Neuronal stem cell (in vitro differentiated cells): ENCODE results near the gene RBM19.

Experiments used
- DNase-seq: peaks from one replicate; pipeline ENCODE4 v3.0.0-alpha.2; 2013; ENCODE audit warnings: low spot score
- H2AFZ ChIP-seq: one replicate; pipeline ENCODE4 v1.6.1; 2013; ENCODE audit warnings: mild to moderate bottlenecking, low read length, inconsistent platforms
- H2AK5ac ChIP-seq: 2 replicates; pipeline ENCODE4 v1.6.1; 2013; ENCODE audit warnings: low read depth, mild to moderate bottlenecking, inconsistent platforms, low read length, moderate library complexity, mixed read lengths
- H2BK120ac ChIP-seq: 2 replicates; pipeline ENCODE4 v1.6.1; 2013; ENCODE audit warnings: low read depth, mild to moderate bottlenecking, inconsistent platforms, low read length, moderate library complexity, mixed read lengths
- H2BK12ac ChIP-seq: one replicate; pipeline ENCODE4 v1.6.1; 2013; ENCODE audit warnings: low read length, inconsistent platforms
- H2BK15ac ChIP-seq: 2 replicates; pipeline ENCODE4 v1.6.1; 2013; ENCODE audit warnings: mild to moderate bottlenecking, low read length, inconsistent platforms, mixed read lengths
- H2BK5ac ChIP-seq: one replicate; pipeline ENCODE4 v1.6.1; 2013; ENCODE audit warnings: inconsistent platforms, mild to moderate bottlenecking, low read length, moderate library complexity
- H3K14ac ChIP-seq: one replicate; pipeline ENCODE4 v1.6.1; 2013; ENCODE audit warnings: low read length, inconsistent platforms
- H3K18ac ChIP-seq: 2 replicates; pipeline ENCODE4 v1.6.1; 2013; ENCODE audit warnings: low read length, inconsistent platforms
- H3K23ac ChIP-seq: 2 replicates; pipeline ENCODE4 v1.6.1; 2013; ENCODE audit warnings: low read depth, mild to moderate bottlenecking, mixed read lengths, low read length, inconsistent platforms; ENCODE audit not compliant: poor library complexity
- H3K27ac ChIP-seq: replicated peaks from 3 replicates; pipeline ENCODE4 v1.5.1; 2013; ENCODE audit warnings: low read length, inconsistent platforms
- H3K27me3 ChIP-seq, 3 experiments: 2 replicates each; pipeline ENCODE4 v1.6.1; 2013; ENCODE audit warnings: low read length in 3 of 3, mild to moderate bottlenecking in 2 of 3, inconsistent platforms in 1 of 3, low read depth in 1 of 3, mixed read lengths in 1 of 3, moderate library complexity in 1 of 3; ENCODE audit not compliant: control insufficient read depth in 3 of 3, insufficient read depth in 3 of 3
- H3K36me3 ChIP-seq, 2 donors: replicated peaks in 1 of 2; 2 replicates each; pipeline ENCODE4 v1.6.1; 2013; ENCODE audit warnings: low read length in 2 of 2; ENCODE audit not compliant: control insufficient read depth in 2 of 2, insufficient read depth in 2 of 2
- H3K4ac ChIP-seq: 2 replicates; pipeline ENCODE4 v1.6.1; 2013; ENCODE audit warnings: inconsistent platforms, mild to moderate bottlenecking, low read length, moderate library complexity
- H3K4me1 ChIP-seq, 2 donors: 1 replicate in 1 of 2; 2 replicates in 1 of 2; pipeline ENCODE4 v1.6.1; 2013; ENCODE audit warnings: low read length in 2 of 2, low read depth in 1 of 2; ENCODE audit not compliant: control insufficient read depth in 2 of 2, insufficient read depth in 1 of 2
- H3K4me2 ChIP-seq: one replicate; pipeline ENCODE4 v1.6.1; 2013; ENCODE audit warnings: mild to moderate bottlenecking, low read length, inconsistent platforms; ENCODE audit not compliant: insufficient read depth, poor library complexity, severe bottlenecking
- H3K4me3 ChIP-seq, 2 donors: 2 replicates each; pipeline ENCODE4 v1.5.1; 2013; ENCODE audit warnings: low read length in 2 of 2, mild to moderate bottlenecking in 2 of 2, inconsistent platforms in 1 of 2, moderate library complexity in 1 of 2
- H3K79me1 ChIP-seq: one replicate; pipeline ENCODE4 v1.6.1; 2013; ENCODE audit warnings: low read depth, mild to moderate bottlenecking, inconsistent platforms, low read length, moderate library complexity
- H3K9ac ChIP-seq: one replicate; pipeline ENCODE4 v1.6.1; 2013; ENCODE audit warnings: mild to moderate bottlenecking, low read depth, low read length, inconsistent platforms; ENCODE audit not compliant: poor library complexity
- H3K9me3 ChIP-seq, 2 donors: replicated peaks in 1 of 2; 2 replicates each; pipeline versions ENCODE3 to v1.6.1; 2013; ENCODE audit warnings: low read length in 2 of 2, mild to moderate bottlenecking in 2 of 2, inconsistent platforms in 1 of 2, low read depth in 1 of 2, mixed read lengths in 1 of 2, moderate library complexity in 1 of 2; ENCODE audit not compliant: control insufficient read depth in 2 of 2, insufficient read depth in 1 of 2
- H4K8ac ChIP-seq: one replicate; pipeline ENCODE4 v1.6.1; 2013; ENCODE audit warnings: low read depth, mild to moderate bottlenecking, inconsistent platforms, low read length, moderate library complexity
- H4K91ac ChIP-seq: one replicate; pipeline ENCODE4 v1.6.1; 2013; ENCODE audit warnings: low read length, low read depth, mild to moderate bottlenecking, inconsistent platforms; ENCODE audit not compliant: poor library complexity
- WGBS, 2 donors: extraction: QIAGEN DNeasy Blood & Tissue Kit; methylation state at CpG; one replicate each; pipeline ENCODE4 v1.1.7; 2013; ENCODE audit warnings: missing lambda C conversion rate in 2 of 2, mixed read lengths in 1 of 2; ENCODE audit not compliant: insufficient read length in 2 of 2, insufficient replicate concordance in 1 of 2; ENCODE audit errors: extremely low coverage in 2 of 2; 5-methylcytosine and 5-hydroxymethylcytosine counted together

The RBM19 gene

DNA sequence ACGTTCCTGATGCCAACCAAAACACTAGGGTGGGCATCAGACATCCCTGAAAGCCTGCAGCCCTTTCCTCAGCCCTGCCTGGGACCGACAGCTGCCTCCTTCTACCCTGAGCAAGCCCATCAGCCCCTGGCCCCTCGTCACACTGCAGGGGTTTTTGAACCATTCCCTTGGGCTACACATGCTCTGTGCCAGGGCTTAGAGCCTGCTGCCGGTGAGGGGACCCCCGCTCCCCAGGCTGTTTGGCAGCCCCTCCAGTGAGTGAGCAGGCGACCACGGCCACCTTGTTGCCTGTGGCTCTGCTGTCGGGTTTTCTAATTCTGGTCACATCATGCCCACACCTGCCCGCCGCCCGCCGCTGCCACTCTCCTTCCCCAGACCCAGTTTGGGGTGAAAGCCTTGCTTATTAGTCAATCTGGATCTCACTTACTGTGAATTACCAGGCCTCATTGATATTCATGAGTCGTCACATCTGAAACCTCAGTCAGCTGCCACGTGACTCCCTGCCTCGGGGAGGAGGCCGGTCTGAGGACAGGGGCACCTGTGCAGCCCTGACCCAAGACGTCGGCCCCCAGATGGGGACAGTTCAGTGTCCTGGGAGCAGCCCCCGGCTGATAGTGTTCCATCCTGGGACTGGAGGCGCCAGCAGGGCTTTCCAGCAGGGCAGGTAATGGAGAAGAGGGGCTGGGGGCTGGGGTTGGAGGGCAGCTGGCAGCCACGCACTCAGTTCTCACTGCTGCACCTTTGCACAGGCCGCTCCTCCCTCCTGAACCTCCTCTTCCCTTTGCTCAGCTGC, 163.0 kb downstream of the RBM19 start:
- H4K91ac ChIP-seq, result no peak overlapping the region
- H2AK5ac ChIP-seq, result peak overlapping the region; percentile 47
- peak overlapping the region; percentile 77 for H3K18ac ChIP-seq
- H3K36me3 ChIP-seq, result no peaks in the 10 kb centered on the region
- no peaks in the 10 kb centered on the region for H3K9me3 ChIP-seq
- H3K9ac ChIP-seq, result no peak overlapping the region
- no CpG with 5 or more reads among the region's 22 CpGs for WGBS, 2 donors
- H3K23ac ChIP-seq, result peak overlapping the region; percentile 61
- peak overlapping the region; percentile 37 for H2BK120ac ChIP-seq
- no peak overlapping the region for H3K27ac ChIP-seq
- H3K79me1 ChIP-seq, result no peaks in the 10 kb centered on the region
- no peaks in the 10 kb centered on the region for H3K27me3 ChIP-seq
- H2AFZ ChIP-seq, result peak overlapping the region; percentile 75
- peaks cover 0 to 6% of the 10 kb centered on the region in 2 donors for H3K4me1 ChIP-seq
- no peak overlapping the region for H3K4ac ChIP-seq
- peak overlapping the region; percentile 72 for H2BK5ac ChIP-seq
- no peak overlapping the region for H3K14ac ChIP-seq
- no peak for DNase-seq
- H2BK12ac ChIP-seq, result no peak overlapping the region
- H3K4me2 ChIP-seq, result no peak overlapping the region
- no peak overlapping the region for H3K4me3 ChIP-seq
- peak overlapping the region; percentile 49 for H2BK15ac ChIP-seq
- H4K8ac ChIP-seq, result no peak overlapping the region

DNA sequence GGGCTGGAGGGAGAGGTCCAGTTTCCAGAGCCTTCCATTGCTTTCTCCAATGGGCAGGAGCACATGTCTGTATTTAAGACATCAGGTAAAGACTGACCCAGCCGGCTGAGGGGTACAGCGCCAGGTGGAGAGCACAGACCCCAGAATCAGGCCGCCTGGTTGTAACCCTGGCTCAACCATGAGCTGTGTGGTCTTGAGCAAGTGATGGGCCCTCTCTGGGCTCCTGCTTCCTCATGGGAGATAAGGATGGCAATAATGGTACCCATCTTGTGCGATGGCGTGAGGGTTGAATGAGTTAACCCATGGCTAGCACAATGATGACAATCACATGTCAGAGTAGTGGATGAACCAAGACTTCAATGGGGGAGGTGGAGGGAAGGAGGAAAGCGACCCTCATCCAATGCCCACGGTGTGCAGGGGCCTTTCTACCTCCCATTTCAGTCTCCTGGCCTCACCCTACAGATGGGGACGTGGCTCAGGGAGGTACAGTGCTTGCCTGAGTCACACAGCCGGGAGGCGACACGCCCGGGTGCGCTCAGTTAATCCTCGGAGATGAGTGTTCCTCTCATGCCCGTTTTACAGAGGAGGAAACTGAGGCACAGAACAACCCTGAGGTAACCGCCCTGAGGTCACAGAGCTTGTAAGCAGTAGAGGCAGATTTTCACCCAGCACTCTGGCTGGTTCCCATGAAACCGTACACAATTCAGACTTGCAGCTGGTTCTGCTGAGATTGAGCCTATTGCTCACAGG, 163.9 kb downstream of the RBM19 start:
- no peak overlapping the region for H4K8ac ChIP-seq
- H3K36me3 ChIP-seq, result no peaks in the 10 kb centered on the region
- no CpG with 5 or more reads among the region's 17 CpGs for WGBS, 2 donors
- no peak overlapping the region for H2AFZ ChIP-seq
- no peak overlapping the region for H4K91ac ChIP-seq
- no peak overlapping the region for H2BK15ac ChIP-seq
- no peak overlapping the region for H2BK12ac ChIP-seq
- H3K9ac ChIP-seq, result peak overlapping the region; percentile 27
- no peak overlapping the region for H2BK5ac ChIP-seq
- H2AK5ac ChIP-seq, result peak overlapping the region; percentile 47
- H3K4me2 ChIP-seq, result no peak overlapping the region
- H3K79me1 ChIP-seq, result no peaks in the 10 kb centered on the region
- peaks cover 0 to 6% of the 10 kb centered on the region in 2 donors for H3K4me1 ChIP-seq
- no peak overlapping the region for H3K4me3 ChIP-seq
- peak overlapping the region; percentile 37 for H2BK120ac ChIP-seq
- no peaks in the 10 kb centered on the region for H3K27me3 ChIP-seq
- H3K9me3 ChIP-seq, result no peaks in the 10 kb centered on the region
- H3K27ac ChIP-seq, result no peak overlapping the region
- H3K14ac ChIP-seq, result peak overlapping the region; percentile 42
- H3K4ac ChIP-seq, result no peak overlapping the region
- H3K18ac ChIP-seq, result peak overlapping the region; percentile 63
- H3K23ac ChIP-seq, result peak overlapping the region; percentile 10
- DNase-seq, result no peak

DNA sequence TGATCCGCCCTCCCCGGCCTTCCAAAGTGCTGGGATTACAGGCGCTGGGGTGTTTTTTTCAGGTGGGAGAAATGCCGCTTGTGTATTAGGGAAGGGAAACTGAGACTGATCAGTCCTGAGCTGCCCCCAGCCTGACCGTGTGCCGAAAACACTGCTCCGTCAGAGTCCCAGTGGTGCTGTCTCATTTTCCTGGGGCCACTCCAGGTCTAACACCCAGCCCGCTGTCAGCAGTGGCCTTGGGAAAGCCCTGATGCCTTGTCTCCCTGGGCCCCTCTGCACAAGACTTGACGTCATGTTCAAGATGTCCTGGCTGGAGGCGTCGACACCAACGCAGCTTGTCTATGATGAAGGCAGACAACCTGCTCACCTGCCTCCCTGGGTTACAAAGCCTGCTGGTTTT, 165.9 kb downstream of the RBM19 start:
- DNase-seq, result no peak
- no CpG with 5 or more reads among the region's 12 CpGs for WGBS, 2 donors

DNA sequence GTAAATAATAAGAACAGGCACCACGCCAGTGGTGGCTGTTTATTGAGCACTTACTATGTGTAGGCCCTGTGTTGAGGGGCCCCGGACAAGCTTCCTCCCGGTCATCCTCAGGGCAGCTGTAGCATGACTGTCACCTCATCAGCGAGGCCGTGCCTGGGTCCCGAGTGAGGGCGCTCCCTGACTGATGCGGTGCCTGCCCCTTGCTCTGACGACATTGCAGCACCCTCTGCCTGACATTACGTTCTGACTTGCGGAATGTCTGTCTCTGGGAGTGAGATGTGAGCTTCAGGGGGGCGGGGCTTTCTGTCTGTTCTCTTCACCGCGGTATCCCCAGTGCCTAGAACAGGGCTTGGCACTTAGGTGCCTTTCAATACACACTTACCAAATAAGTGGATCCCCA, 167.6 kb downstream of the RBM19 start:
- no peak for DNase-seq
- H3K9me3 ChIP-seq, result no peaks in the 10 kb centered on the region
- no peaks in the 10 kb centered on the region for H3K79me1 ChIP-seq
- peak overlapping the region; percentile 27 for H2BK12ac ChIP-seq
- no peak overlapping the region for H4K91ac ChIP-seq
- no peak overlapping the region for H3K23ac ChIP-seq
- no peaks in the 10 kb centered on the region for H3K36me3 ChIP-seq
- no peak overlapping the region for H3K27ac ChIP-seq
- peaks cover 0 to 9% (median 0%) of the 10 kb centered on the region in 3 experiments for H3K27me3 ChIP-seq
- no peak overlapping the region for H4K8ac ChIP-seq
- no CpG with 5 or more reads among the region's 14 CpGs for WGBS, 2 donors
- H3K18ac ChIP-seq, result peak overlapping the region; percentile 84
- no peak overlapping the region for H3K14ac ChIP-seq
- H3K4me2 ChIP-seq, result no peak overlapping the region
- no peak overlapping the region for H3K4ac ChIP-seq
- peak overlapping the region; percentile 15 for H2AK5ac ChIP-seq
- H2BK5ac ChIP-seq, result no peak overlapping the region
- H3K4me1 ChIP-seq, result peaks cover 4 to 9% of the 10 kb centered on the region in 2 donors
- H2BK15ac ChIP-seq, result no peak overlapping the region
- H3K9ac ChIP-seq, result no peak overlapping the region
- peak overlapping the region; percentile 24 for H2BK120ac ChIP-seq
- H2AFZ ChIP-seq, result no peak overlapping the region
- no peak overlapping the region for H3K4me3 ChIP-seq

More for the DNA sequence above, 165.9 kb downstream of the RBM19 start:
- H3K4ac ChIP-seq, result no peak overlapping the region
- no peak overlapping the region for H2BK12ac ChIP-seq
- no peak overlapping the region for H3K4me2 ChIP-seq
- H3K23ac ChIP-seq, result no peak overlapping the region
- H2BK15ac ChIP-seq, result no peak overlapping the region
- H3K36me3 ChIP-seq, result no peaks in the 10 kb centered on the region
- no peak overlapping the region for H2BK120ac ChIP-seq
- H3K4me1 ChIP-seq, result peaks cover 4 to 9% of the 10 kb centered on the region in 2 donors
- H3K9ac ChIP-seq, result no peak overlapping the region
- H3K4me3 ChIP-seq, result no peak overlapping the region
- no peak overlapping the region for H2BK5ac ChIP-seq
- no peak overlapping the region for H3K14ac ChIP-seq
- no peak overlapping the region for H2AK5ac ChIP-seq
- no peak overlapping the region for H4K91ac ChIP-seq
- H3K27me3 ChIP-seq, result no peaks in the 10 kb centered on the region
- no peak overlapping the region for H3K18ac ChIP-seq
- H3K27ac ChIP-seq, result no peak overlapping the region
- H2AFZ ChIP-seq, result no peak overlapping the region
- H3K9me3 ChIP-seq, result no peaks in the 10 kb centered on the region
- H4K8ac ChIP-seq, result no peak overlapping the region
- no peaks in the 10 kb centered on the region for H3K79me1 ChIP-seq
